NCI-H2081 treated with DMSO at 0.1 percent for 48 hours (cell line): Measurements from ENCODE around the gene IL16.

ENCODE experiments used
- DNase-seq: peaks from one replicate; lab custom pipeline; 2025; lab: John Stamatoyannopoulos, UW

Gene IL16

GRCh38 chr15:81256916-81257315 lies 60.2 kb downstream of the IL16 start:
- DNase-seq, result no peak

GRCh38 chr15:81257435-81257834 lies 60.8 kb downstream of the IL16 start:
- DNase-seq, result no peak

GRCh38 chr15:81258455-81258854 lies 61.8 kb downstream of the IL16 start:
- no peak for DNase-seq

GRCh38 chr15:81259760-81260298 lies 63.1 kb downstream of the IL16 start:
- no peak for DNase-seq

GRCh38 chr15:81261172-81261811 lies 64.6 kb downstream of the IL16 start:
- no peak for DNase-seq

GRCh38 chr15:81263477-81263876 lies 66.8 kb downstream of the IL16 start:
- no peak for DNase-seq

- no peak for DNase-seq
Observed at GRCh38 chr15:81264072-81264857, 67.6 kb downstream of the IL16 start.

- DNase-seq, result no peak
Observed at GRCh38 chr15:81265256-81265943, 68.7 kb downstream of the IL16 start.

- peak; percentile 53 for DNase-seq
Observed at GRCh38 chr15:81265944-81266775, 69.5 kb downstream of the IL16 start.

- no peak for DNase-seq
Observed at GRCh38 chr15:81268340-81268739, 71.7 kb downstream of the IL16 start.

GRCh38 chr15:81268881-81269601 lies 72.4 kb downstream of the IL16 start:
- DNase-seq, result no peak

- no peak for DNase-seq
Observed at GRCh38 chr15:81270188-81270587, 73.5 kb downstream of the IL16 start.

GRCh38 chr15:81270781-81271491 lies 74.3 kb downstream of the IL16 start:
- DNase-seq, result no peak

GRCh38 chr15:81271761-81272644 lies 75.3 kb downstream of the IL16 start:
- DNase-seq, result no peak

GRCh38 chr15:81273200-81273599 lies 76.5 kb downstream of the IL16 start:
- DNase-seq, result no peak

- no peak for DNase-seq
Observed at GRCh38 chr15:81273855-81274254, 77.2 kb downstream of the IL16 start.

GRCh38 chr15:81274255-81274654 lies 77.6 kb downstream of the IL16 start:
- no peak for DNase-seq

- DNase-seq, result peak; percentile 14
Observed at GRCh38 chr15:81274931-81275707, 78.4 kb downstream of the IL16 start.
